GM18519 (cell line): Measurements from ENCODE around the gene GGTLC2.

ENCODE experiments used
- ATAC-seq: cut with Tn5 transposase; IDR thresholded peaks from one replicate; pipeline ENCODE4 v1.9.1; 2021; ENCODE audit warnings: mild to moderate bottlenecking, moderate library complexity; ENCODE audit not compliant: unreplicated experiment, low FRiP score

The GGTLC2 gene

GRCh38 chr22:22689621-22690345, 45.4 kb downstream of the GGTLC2 start:
- no peak for ATAC-seq

GRCh38 chr22:22691055-22691454, 46.6 kb downstream of the GGTLC2 start:
- ATAC-seq, result no peak

GRCh38 chr22:22691716-22692701, 47.6 kb downstream of the GGTLC2 start:
- no peak for ATAC-seq

GRCh38 chr22:22692707-22693530, 48.5 kb downstream of the GGTLC2 start:
- ATAC-seq, result no peak

- ATAC-seq, result no peak
These were observed 49.1 kb downstream of the GGTLC2 start for GRCh38 chr22:22693531-22693884.

DNA sequence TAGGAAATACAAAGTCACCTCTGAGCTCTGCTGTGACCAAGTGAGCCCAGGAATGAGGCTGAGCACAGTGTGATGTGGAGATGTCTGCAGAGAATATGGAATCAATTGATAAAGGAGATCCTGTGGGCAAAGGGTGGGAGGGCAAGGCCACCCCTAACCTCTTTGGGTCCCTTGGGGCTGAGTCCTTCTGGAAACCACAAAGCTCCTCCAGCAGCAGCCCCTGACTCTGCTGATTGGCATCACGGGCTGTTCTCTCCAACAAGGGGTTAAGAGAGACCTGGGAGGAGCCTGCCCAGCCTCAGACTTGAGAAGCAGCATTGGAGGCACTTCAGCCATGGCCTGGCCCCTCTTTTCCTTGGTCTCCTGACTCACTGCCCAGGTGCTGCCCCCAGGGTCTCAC, 49.7 kb downstream of the GGTLC2 start:
- no peak for ATAC-seq

DNA sequence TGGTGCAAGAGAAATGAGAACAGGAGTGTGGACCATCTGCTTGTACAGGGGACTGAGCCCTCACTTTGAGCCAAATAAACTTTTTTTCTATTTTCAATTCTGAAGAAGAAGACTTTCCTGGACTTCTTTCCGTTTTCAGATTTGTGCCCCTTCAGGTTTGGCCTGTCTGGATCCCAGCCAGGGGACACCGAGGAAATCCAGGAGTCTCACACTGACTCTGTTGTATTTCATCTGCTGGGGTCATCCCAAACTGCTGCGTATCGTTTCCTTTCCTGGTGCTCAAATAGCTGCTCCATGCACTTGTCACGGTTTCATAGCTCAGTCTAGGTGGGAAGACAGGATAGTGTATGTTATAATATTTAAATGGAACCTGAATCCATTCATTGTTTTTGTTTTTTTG, 51.7 kb downstream of the GGTLC2 start:
- no peak for ATAC-seq
